Kidney (tissue), 14 donors: ENCODE results near the gene PCMT1. TPM values are rescaled to one million over a fixed set of nuclear protein-coding genes. Genes with fewer than 3 reads are reported as not detected.
A peak's percentile ranks its signal among the peaks of the same experiment; 100 is the strongest.

Experiments
- DNase-seq, 5 donors: peaks; one replicate each; pipeline ENCODE4 v3.0.0-alpha.2; 2013 to 2020
- FAIRE-seq: peaks from 2 replicates; lab custom pipeline; 2012; peaks lifted over from hg19 to GRCh38; lab: Jason Lieb, UNC
- H3K27ac ChIP-seq, 2 donors: one replicate each; pipeline ENCODE4 v1.7.0; 2013; ENCODE audit warnings: low read depth in 2 of 2, low read length in 2 of 2, inconsistent platforms in 1 of 2
- H3K27me3 ChIP-seq: one replicate; pipeline ENCODE4 v1.7.1; 2013; ENCODE audit warnings: low read length, inconsistent platforms; ENCODE audit not compliant: control insufficient read depth, insufficient read depth
- H3K36me3 ChIP-seq, 3 donors: one replicate each; pipeline versions ENCODE4 v1.7.0 to v1.7.1; 2013; ENCODE audit warnings: low read length in 3 of 3, control low read depth in 1 of 3, inconsistent platforms in 1 of 3; ENCODE audit not compliant: insufficient read depth in 3 of 3, control insufficient read depth in 2 of 3
- H3K4me1 ChIP-seq, 3 donors: one replicate each; pipeline versions ENCODE4 v1.7.0 to v1.7.1; 2013; ENCODE audit warnings: low read length in 3 of 3, inconsistent platforms in 1 of 3, low read depth in 1 of 3; ENCODE audit not compliant: control insufficient read depth in 2 of 3, insufficient read depth in 2 of 3
- H3K4me3 ChIP-seq, 3 donors: one replicate each; pipeline versions ENCODE4 v1.7.0 to v1.8.1; 2013; ENCODE audit warnings: low read length in 3 of 3, control low read depth in 1 of 3, inconsistent platforms in 1 of 3
- H3K9ac ChIP-seq, 3 donors: one replicate each; pipeline versions ENCODE4 v1.7.0 to v1.7.1; 2013; ENCODE audit warnings: low read length in 3 of 3, control low read depth in 1 of 3, inconsistent platforms in 1 of 3
- H3K9me3 ChIP-seq, 3 donors: one replicate each; pipeline versions ENCODE4 v1.7.0 to v1.7.1; 2013; ENCODE audit warnings: low read length in 3 of 3, control low read depth in 1 of 3, inconsistent platforms in 1 of 3; ENCODE audit not compliant: control insufficient read depth in 2 of 3, insufficient read depth in 1 of 3
- intact Hi-C: fragments of 100-400 bp; cut with DNase I; formaldehyde crosslinking; loops from one replicate; pipeline ENCODE4 v1.11.1; 2022
- polyA plus RNA-seq: library from polyadenylated mRNA; stranded (reverse); fragments of 350-450 nt; fragmentation: Illumina TruSeq; extraction: RNeasy Lipid Tissue Mini Kit (QIAGEN cat#74804); gene quantifications from one replicate; pipeline ENCODE4 v1.2.3, GENCODE V29; 2014; ENCODE audit warnings: low read depth, low replicate concordance; ENCODE audit not compliant: insufficient read depth
- total RNA-seq: library from RNA; stranded (reverse); fragmentation: NEBNext Ultra II Directional; extraction: Animal tissue kit (Norgen Biotek cat#: 25700); gene quantifications from one replicate; pipeline ENCODE4 v1.2.1, GENCODE V29; 2021
- TF ChIP-seq, protein P1 (sequence below): IDR thresholded peaks from 3 replicates; pipeline ENCODE4 v1.5.1; 2012; ENCODE audit warnings: mild to moderate bottlenecking, moderate library complexity, borderline replicate concordance; ENCODE audit not compliant: insufficient read depth; ENCODE audit errors: extremely low read depth
- donor health status: control.
- donor health status: control.
- donor health status: control.
- donor health status: control.
- donor health status: control.
- donor health status: DM: yes; HTN: yes; CAD: no.
- donor health status: Normal renal cell carcinoma (clear cell type).

The PCMT1 gene
- total and polyA plus RNA-seq, 2 donors from 2014 or later, result 62.8 to 71.2 TPM

DNA sequence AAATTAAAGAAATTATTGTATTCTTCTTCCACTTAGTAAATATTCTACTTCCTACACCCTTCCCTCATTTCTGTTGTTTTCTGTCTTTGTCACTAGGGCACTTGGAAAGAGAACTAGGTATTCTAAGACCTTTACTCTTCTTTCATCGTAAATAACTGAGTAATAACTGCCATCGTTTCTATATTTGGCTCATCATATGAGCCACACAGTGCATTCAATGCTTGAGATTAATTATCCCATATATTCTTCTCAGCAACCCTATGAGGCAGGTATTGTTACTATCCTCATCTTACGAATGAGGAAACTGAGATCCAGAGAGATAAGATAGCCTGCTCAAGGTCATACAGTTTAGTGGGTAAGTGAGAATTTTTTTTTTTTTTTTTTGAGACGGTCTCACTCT is 75.8 kb downstream of the PCMT1 start:
- H3K9ac ChIP-seq, result no peak overlapping the region
- no peak overlapping the region for H3K27ac ChIP-seq
- no peaks in the 10 kb centered on the region for H3K4me1 ChIP-seq
- no peaks in the 10 kb centered on the region for H3K9me3 ChIP-seq
- FAIRE-seq (no peak), DNase-seq (no peak)
- no peak overlapping the region for H3K4me3 ChIP-seq
- no peaks in the 10 kb centered on the region for H3K27me3 ChIP-seq
- TF ChIP-seq, protein P1, sequence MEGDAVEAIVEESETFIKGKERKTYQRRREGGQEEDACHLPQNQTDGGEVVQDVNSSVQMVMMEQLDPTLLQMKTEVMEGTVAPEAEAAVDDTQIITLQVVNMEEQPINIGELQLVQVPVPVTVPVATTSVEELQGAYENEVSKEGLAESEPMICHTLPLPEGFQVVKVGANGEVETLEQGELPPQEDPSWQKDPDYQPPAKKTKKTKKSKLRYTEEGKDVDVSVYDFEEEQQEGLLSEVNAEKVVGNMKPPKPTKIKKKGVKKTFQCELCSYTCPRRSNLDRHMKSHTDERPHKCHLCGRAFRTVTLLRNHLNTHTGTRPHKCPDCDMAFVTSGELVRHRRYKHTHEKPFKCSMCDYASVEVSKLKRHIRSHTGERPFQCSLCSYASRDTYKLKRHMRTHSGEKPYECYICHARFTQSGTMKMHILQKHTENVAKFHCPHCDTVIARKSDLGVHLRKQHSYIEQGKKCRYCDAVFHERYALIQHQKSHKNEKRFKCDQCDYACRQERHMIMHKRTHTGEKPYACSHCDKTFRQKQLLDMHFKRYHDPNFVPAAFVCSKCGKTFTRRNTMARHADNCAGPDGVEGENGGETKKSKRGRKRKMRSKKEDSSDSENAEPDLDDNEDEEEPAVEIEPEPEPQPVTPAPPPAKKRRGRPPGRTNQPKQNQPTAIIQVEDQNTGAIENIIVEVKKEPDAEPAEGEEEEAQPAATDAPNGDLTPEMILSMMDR, result no peak
- intact Hi-C loops, result no loop called here
- peaks cover 0 to 4% (median 0%) of the 10 kb centered on the region in 3 donors for H3K36me3 ChIP-seq

DNA sequence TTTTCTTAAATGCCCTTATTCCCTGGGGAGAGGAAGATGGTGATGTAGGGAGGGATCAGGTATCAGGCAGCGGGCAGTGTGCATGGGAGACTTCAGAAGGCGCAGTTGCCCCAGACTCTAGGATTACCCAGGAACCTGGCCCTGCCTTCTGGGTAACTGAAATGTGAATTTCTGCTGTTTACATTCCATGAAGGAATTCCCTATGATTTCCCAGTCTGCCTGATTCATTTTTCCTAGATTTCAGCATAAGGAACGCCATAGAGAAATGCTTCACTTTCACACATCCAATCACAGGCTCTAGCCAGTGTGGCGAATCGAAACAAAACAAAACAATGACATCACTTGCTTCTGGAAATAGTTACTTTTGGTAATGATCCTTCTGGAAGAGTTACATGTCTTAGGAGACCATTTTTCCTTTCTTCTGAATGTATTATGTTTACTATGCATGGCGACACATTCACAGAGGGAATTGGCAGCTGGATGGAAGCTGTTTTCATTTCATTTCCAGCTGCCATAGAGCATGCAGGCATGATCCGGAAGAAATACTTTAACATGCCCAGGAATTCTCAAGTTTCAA is 81.3 kb downstream of the PCMT1 start:
- DNase-seq (peak in 2 of 5 donors; percentile 2 to 12), FAIRE-seq (no peak)
- no peaks in the 10 kb centered on the region for H3K27me3 ChIP-seq
- TF ChIP-seq, protein P1, result no peak
- H3K9ac ChIP-seq, result no peak overlapping the region
- intact Hi-C loops, result loop anchor here (5.0 kb wide), 1 partner anchor 96 kb away; no protein-coding TSS in a partner anchor
- H3K4me1 ChIP-seq, result no peaks in the 10 kb centered on the region
- no peaks in the 10 kb centered on the region for H3K9me3 ChIP-seq
- H3K27ac ChIP-seq, result no peak overlapping the region
- no peak overlapping the region for H3K4me3 ChIP-seq
- H3K36me3 ChIP-seq, result peaks cover 0 to 10% (median 3%) of the 10 kb centered on the region in 3 donors

DNA sequence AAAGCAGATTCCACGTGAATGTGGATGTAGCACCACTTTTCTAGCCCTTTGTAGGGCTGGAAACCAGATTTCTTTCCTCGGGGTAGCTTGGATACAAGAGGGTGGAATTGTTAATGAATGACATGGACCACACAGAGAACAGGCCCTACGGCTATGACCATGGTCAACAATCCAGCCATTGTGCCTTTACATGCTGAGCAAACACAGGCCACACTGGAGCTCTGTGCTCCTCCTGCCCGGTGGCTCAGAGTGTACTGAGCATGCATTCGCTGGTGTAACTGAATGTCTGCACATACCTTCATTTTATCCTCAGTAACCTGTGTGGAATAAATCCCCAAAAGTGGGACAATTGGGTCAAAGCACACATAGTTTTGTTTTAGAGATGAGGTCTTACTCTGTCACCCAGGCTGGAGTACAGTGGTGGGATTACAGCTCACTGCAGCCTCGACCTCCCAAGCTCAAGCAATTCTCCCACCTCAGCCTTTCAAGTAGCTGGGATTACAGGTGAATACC is 81.8 kb downstream of the PCMT1 start:
- Histone ChIP-seq H3K4me3 (no peak overlapping the region), H3K27me3 (no peaks in the 10 kb centered on the region), H3K36me3 (peaks cover 0 to 10% (median 0%) of the 10 kb centered on the region in 3 donors), H3K9me3 (no peaks in the 10 kb centered on the region), H3K9ac (no peak overlapping the region), H3K27ac (no peak overlapping the region), H3K4me1 (no peaks in the 10 kb centered on the region)
- FAIRE-seq (no peak), DNase-seq (peak in 3 of 5 donors; percentile 18 to 51 (median 35))
- intact Hi-C loops, result loop anchor here (5.0 kb wide), 1 partner anchor 96 kb away; no protein-coding TSS in a partner anchor
- TF ChIP-seq, protein P1, result no peak
